HepG2 (cell line): Measurements from ENCODE around the gene OR6B1. TPM values are rescaled to one million over a fixed set of nuclear protein-coding genes. Genes with fewer than 3 reads are reported as not detected.

ENCODE experiments used
- HIVEP1 ChIP-seq: sonication (generic); formaldehyde crosslinking; IDR thresholded peaks from 2 replicates; pipeline ENCODE4 v1.4.0; 2020; ENCODE audit warnings: mild to moderate bottlenecking, missing genetic modification reagents
- HNF4G ChIP-seq, 2 experiments: sonication (generic) in 1 of 2; formaldehyde crosslinking in 1 of 2; IDR thresholded peaks; 2 replicates each; pipeline versions ENCODE4 v1.4.0 to v1.6.1; 2011 to 2020; ENCODE audit warnings: borderline replicate concordance in 2 of 2, low read depth in 2 of 2, mild to moderate bottlenecking in 2 of 2, low read length in 1 of 2, missing genetic modification reagents in 1 of 2, moderate library complexity in 1 of 2
- KLF12 ChIP-seq: sonication (generic); formaldehyde crosslinking; IDR thresholded peaks from 2 replicates; pipeline ENCODE4 v1.4.0; 2020; ENCODE audit warnings: missing genetic modification reagents, borderline replicate concordance
- MBNL3 ChIP-seq: fragments of 250-450 bp; sonication (Bioruptor Pico); conservative IDR thresholded peaks from 2 replicates; pipeline ENCODE4 v1.8.0; 2022; ENCODE audit warnings: mild to moderate bottlenecking, inconsistent platforms
- ZBTB3 ChIP-seq: sonication (generic); formaldehyde crosslinking; IDR thresholded peaks from 2 replicates; pipeline ENCODE4 v1.4.0; 2020; ENCODE audit warnings: low read depth, mild to moderate bottlenecking, moderate library complexity, missing genetic modification reagents, borderline replicate concordance
- ZBTB4 ChIP-seq: sonication (generic); formaldehyde crosslinking; IDR thresholded peaks from 2 replicates; pipeline ENCODE4 v1.4.0; 2020; ENCODE audit warnings: missing genetic modification reagents, mild to moderate bottlenecking, borderline replicate concordance
- ZC3H4 ChIP-seq: sonication (generic); formaldehyde crosslinking; IDR thresholded peaks from 2 replicates; pipeline ENCODE4 v1.4.0; 2020; ENCODE audit warnings: missing genetic modification reagents, borderline replicate concordance
- ZNF280D ChIP-seq: sonication (generic); formaldehyde crosslinking; IDR thresholded peaks from 2 replicates; pipeline ENCODE4 v1.5.1; 2020; ENCODE audit warnings: mild to moderate bottlenecking, missing genetic modification reagents
- ZNF333 ChIP-seq: sonication (generic); formaldehyde crosslinking; IDR thresholded peaks from 2 replicates; pipeline ENCODE4 v1.4.0; 2020; ENCODE audit warnings: mild to moderate bottlenecking, missing genetic modification reagents, borderline replicate concordance
- ZNF570 ChIP-seq: sonication (generic); formaldehyde crosslinking; IDR thresholded peaks from 2 replicates; pipeline ENCODE4 v1.4.0; 2020; ENCODE audit warnings: mild to moderate bottlenecking, missing genetic modification reagents, borderline replicate concordance
- polyA plus RNA-seq, 8 experiments: library from polyadenylated mRNA; depleted of rRNA in 3 of 8; stranded (reverse) in 7 of 8; unstranded in 1 of 8; fragments of >200 nt; fragmentation: Illumina TruSeq in 4 of 8; extraction: Trizol in 4 of 8; gene quantifications; 2 replicates each; pipeline versions ENCODE4 v1.2.1 to v1.2.3, GENCODE V29; 2011 to 2016; ENCODE audit warnings: low read depth in 4 of 8, missing spikeins in 1 of 8, mixed read lengths in 1 of 8; ENCODE audit not compliant: insufficient read depth in 1 of 8
- total RNA-seq, 5 experiments: library from RNA; depleted of rRNA; stranded (reverse); fragments of >200 nt; fragmentation: Illumina TruSeq; extraction: Trizol; gene quantifications; 2 replicates each; pipeline ENCODE4 v1.2.3, GENCODE V29; 2016; ENCODE audit warnings: low read depth in 1 of 5
- TF ChIP-seq, protein P1 (sequence below): sonication (generic); formaldehyde crosslinking; conservative IDR thresholded peaks from 2 replicates; pipeline ENCODE4 v1.8.0; 2022; ENCODE audit warnings: low read depth, missing genetic modification reagents
- TF ChIP-seq, protein P2 (sequence below): sonication (generic); formaldehyde crosslinking; IDR thresholded peaks from 2 replicates; pipeline ENCODE4 v1.4.0; 2020; ENCODE audit warnings: missing genetic modification reagents, mild to moderate bottlenecking, borderline replicate concordance
- TF ChIP-seq, protein P3 (sequence below): IDR thresholded peaks from 2 replicates; pipeline ENCODE4 v1.6.1; 2012; ENCODE audit warnings: inconsistent platforms
- TF ChIP-seq, protein P4 (sequence below): sonication (generic); formaldehyde crosslinking; IDR thresholded peaks from 2 replicates; pipeline ENCODE4 v1.4.0; 2020; ENCODE audit warnings: mild to moderate bottlenecking, missing genetic modification reagents

Gene OR6B1
- total and polyA plus RNA-seq, 2 of the 13 experiments (the other 11 are each of a cell fraction or from before 2014, with no cell fraction given): 0.18 TPM; not detected in 1

GRCh38 chr7:143983960-143984359, 16.2 kb upstream of the OR6B1 start (continued):
- TF ChIP-seq ZNF280D (CRISPR knock-in tag): no peak
- no peak for TF ChIP-seq KLF12 (CRISPR knock-in tag)
- no peak for TF ChIP-seq ZC3H4 (CRISPR knock-in tag)
- TF ChIP-seq, protein P1, sequence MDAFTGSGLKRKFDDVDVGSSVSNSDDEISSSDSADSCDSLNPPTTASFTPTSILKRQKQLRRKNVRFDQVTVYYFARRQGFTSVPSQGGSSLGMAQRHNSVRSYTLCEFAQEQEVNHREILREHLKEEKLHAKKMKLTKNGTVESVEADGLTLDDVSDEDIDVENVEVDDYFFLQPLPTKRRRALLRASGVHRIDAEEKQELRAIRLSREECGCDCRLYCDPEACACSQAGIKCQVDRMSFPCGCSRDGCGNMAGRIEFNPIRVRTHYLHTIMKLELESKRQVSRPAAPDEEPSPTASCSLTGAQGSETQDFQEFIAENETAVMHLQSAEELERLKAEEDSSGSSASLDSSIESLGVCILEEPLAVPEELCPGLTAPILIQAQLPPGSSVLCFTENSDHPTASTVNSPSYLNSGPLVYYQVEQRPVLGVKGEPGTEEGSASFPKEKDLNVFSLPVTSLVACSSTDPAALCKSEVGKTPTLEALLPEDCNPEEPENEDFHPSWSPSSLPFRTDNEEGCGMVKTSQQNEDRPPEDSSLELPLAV (CRISPR knock-in tag): no peak
- no peak for TF ChIP-seq ZBTB4 (CRISPR knock-in tag)
- TF ChIP-seq, protein P2, sequence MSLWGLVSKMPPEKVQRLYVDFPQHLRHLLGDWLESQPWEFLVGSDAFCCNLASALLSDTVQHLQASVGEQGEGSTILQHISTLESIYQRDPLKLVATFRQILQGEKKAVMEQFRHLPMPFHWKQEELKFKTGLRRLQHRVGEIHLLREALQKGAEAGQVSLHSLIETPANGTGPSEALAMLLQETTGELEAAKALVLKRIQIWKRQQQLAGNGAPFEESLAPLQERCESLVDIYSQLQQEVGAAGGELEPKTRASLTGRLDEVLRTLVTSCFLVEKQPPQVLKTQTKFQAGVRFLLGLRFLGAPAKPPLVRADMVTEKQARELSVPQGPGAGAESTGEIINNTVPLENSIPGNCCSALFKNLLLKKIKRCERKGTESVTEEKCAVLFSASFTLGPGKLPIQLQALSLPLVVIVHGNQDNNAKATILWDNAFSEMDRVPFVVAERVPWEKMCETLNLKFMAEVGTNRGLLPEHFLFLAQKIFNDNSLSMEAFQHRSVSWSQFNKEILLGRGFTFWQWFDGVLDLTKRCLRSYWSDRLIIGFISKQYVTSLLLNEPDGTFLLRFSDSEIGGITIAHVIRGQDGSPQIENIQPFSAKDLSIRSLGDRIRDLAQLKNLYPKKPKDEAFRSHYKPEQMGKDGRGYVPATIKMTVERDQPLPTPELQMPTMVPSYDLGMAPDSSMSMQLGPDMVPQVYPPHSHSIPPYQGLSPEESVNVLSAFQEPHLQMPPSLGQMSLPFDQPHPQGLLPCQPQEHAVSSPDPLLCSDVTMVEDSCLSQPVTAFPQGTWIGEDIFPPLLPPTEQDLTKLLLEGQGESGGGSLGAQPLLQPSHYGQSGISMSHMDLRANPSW (CRISPR knock-in tag): no peak
- TF ChIP-seq ZNF570 (CRISPR knock-in tag): no peak
- TF ChIP-seq, protein P3, sequence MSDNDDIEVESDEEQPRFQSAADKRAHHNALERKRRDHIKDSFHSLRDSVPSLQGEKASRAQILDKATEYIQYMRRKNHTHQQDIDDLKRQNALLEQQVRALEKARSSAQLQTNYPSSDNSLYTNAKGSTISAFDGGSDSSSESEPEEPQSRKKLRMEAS: no peak
- no peak for TF ChIP-seq ZBTB3
- no peak for TF ChIP-seq HIVEP1 (CRISPR knock-in tag)
- TF ChIP-seq, protein P4, sequence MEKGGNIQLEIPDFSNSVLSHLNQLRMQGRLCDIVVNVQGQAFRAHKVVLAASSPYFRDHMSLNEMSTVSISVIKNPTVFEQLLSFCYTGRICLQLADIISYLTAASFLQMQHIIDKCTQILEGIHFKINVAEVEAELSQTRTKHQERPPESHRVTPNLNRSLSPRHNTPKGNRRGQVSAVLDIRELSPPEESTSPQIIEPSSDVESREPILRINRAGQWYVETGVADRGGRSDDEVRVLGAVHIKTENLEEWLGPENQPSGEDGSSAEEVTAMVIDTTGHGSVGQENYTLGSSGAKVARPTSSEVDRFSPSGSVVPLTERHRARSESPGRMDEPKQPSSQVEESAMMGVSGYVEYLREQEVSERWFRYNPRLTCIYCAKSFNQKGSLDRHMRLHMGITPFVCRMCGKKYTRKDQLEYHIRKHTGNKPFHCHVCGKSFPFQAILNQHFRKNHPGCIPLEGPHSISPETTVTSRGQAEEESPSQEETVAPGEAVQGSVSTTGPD (CRISPR knock-in tag): no peak
- TF ChIP-seq MBNL3 (CRISPR knock-in tag): no peak
- no peak for TF ChIP-seq ZNF333 (CRISPR knock-in tag)
- TF ChIP-seq HNF4G (IDR thresholded peaks at IDR 0.05; ENCODE audit: borderline replicate concordance, low read depth, low read length): no peak
- no peak for TF ChIP-seq HNF4G (CRISPR knock-in tag; IDR thresholded peaks at IDR 0.05; ENCODE audit: borderline replicate concordance, low read depth)
